HG02885 (cell line): ENCODE measurements around the gene TLK1.
A peak's percentile ranks its signal among the peaks of the same experiment; 100 is the strongest.

Experiments
- ATAC-seq: cut with Tn5 transposase; IDR thresholded peaks from one replicate; pipeline ENCODE4 v1.9.1; 2021; ENCODE audit warnings: mild to moderate bottlenecking; ENCODE audit not compliant: unreplicated experiment, poor library complexity

Gene TLK1

GRCh38 chr2:171013851-171014250, 146.8 kb downstream of the TLK1 start:
- no peak for ATAC-seq

- ATAC-seq = no peak
Observed at GRCh38 chr2:171009386-171009785, 151.3 kb downstream of the TLK1 start.

DNA sequence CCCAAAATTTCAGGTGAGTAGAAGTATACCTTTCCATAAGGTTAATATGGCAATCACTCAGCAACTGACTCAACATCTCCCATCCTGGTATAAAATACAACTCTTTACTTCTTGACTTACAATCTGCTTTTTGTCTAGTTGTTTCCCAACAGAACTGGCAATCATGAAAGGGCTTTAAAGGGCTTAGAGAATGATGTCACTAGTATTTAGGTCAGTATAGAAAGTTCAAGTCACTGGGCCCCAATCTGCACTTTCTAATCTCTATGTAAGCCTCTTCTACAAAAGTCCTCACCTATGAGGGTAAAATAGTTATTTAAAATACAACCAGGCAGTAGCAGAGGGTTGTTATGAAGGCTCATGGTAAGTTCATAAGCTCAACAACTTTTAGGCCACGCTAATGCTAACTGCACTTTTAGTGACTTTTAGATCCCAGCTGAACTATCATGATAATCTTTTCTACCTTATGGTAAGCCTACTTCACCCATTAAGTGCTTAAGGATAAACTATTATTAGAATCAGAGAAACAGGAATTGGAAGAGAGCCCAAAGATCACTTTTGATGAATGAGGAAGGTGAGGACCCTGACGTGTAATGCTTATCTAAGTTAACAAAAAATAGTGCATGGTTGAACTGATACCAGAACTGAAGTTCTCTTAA, 152.0 kb downstream of the TLK1 start:
- ATAC-seq = no peak

GRCh38 chr2:171004833-171005232, 155.9 kb downstream of the TLK1 start:
- ATAC-seq = no peak

DNA sequence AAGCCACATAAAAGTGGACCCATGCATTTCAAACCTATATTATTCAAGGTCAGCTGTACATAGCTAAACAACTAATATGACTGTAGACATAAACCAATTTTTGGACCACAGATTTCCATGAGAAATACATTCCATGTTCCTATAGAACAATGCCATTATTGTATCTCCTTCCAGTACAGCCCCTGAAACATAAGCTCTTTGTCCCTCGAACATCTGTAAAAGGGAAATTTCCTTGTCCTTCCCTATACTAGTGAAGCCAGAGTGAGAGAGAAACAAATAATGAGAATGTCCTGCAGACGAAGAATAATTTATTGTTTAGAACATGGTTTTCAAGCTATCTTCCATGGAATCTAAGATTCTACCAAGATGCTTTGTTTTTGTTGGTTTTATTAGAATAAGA, 156.3 kb downstream of the TLK1 start:
- ATAC-seq = no peak

DNA sequence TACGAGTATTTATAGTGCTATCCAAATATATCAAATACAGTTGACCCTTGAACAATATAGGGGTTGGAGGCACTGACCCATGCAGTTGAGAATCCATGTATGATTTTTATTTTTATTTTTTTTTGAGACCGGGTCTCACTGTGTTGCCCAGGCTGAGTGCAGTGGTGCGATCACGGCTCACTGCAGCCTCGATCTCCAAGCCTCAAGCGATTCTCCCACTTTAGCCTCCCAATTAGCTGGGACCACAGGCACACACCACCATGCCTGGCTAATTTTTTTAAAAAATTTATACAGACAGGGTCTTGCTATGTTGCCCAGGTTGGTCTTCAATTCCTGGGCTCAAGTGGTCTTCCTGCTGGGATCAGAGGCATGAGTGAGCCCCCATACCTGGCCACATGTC, 161.0 kb downstream of the TLK1 start:
- no peak for ATAC-seq

- ATAC-seq = no peak
Observed at GRCh38 chr2:170997893-170998597, 162.6 kb downstream of the TLK1 start.

DNA sequence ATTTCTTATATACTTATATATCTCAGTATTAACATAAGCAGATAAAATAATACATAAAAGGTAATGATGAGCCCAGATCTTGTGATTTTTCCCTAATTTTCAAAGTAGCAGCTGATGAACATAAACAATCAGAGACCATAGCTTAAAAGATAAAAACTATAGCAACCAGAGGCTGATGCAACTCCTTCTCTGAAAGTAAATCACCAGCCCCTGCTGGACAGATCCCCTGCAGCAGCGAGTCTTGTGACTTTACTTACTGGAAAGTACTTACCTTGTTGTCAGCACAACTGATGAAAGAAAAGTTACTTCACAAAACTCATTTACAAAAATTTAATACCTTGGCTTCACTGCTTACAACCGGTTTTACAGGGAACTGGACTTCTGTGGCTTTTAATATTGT, 164.4 kb downstream of the TLK1 start:
- no peak for ATAC-seq

DNA sequence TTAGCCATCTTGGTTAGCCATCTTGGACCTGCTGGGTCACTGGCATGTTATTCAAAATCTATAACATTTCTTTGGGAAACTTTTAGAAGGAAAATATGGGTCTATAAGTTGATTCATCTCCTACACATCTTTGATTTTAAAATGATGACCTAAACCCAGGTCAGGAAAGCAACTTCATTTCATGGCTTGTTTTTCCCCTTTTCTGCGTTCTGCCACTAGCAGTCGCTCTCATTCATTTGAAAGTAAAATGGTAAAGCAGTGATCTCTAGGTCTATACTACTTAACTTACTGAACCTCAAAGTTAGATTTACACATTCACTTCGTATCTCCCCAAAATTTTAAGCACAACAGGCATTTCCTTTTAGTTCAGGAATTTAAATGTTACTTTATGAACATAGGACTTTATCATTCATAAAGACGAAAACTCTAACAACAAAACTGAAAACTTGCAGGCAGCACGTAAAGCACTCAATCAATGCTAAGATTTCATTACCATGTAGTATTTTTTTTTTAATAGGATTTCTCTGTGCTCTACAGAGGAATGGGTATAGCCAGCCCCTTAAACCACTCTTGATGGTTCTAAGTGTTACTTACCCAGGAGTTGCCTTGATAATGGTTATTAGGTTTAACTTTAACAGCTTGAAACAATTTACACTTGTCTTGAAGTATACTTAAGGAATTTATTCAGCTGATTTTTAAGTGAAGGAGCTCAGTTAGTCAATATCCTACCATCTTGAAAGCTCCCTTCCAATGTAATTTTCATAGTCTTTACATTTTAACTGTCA, 169.1 kb downstream of the TLK1 start:
- no peak for ATAC-seq

GRCh38 chr2:170986566-170987258, 174.0 kb downstream of the TLK1 start:
- ATAC-seq = no peak

DNA sequence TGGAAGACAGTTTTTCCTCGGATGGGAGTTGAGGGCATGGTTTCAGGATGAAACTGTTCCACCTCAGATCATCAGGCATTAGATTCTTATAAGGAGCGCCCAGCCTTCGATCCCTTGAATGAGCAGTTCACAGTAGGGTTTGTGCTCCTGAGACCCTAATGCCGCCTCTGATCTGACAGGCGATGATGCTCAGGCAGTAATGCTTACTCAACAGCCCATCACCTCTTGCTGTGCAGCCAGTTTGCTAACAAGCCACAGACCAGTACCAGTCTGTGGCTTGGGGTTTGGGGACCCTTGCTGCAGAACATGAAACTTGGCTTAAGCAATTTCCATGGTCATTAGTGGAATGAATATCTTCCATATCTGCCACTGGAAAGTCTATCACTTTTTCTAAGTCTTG, 175.3 kb downstream of the TLK1 start:
- no peak for ATAC-seq

GRCh38 chr2:170984079-170984478, 176.6 kb downstream of the TLK1 start:
- ATAC-seq = no peak

DNA sequence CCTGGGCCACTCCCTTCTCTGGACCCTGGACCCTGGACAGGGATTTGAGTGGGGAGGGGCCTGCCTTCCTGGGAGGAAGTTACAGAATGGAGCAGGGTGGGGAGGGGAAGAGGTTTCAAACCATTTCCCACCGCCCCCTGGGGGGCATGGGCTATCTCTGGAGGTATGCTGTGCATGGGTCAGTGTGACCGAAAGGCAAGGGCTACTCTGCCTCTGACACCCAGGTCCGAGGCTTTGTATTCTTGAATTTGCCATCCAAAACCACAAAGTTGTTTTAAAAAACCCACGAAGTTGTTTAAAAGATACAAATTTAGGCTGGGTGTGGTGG, 184.8 kb downstream of the TLK1 start:
- no peak for ATAC-seq

- no peak for ATAC-seq
Observed at GRCh38 chr2:170975127-170975942, 185.4 kb downstream of the TLK1 start.

DNA sequence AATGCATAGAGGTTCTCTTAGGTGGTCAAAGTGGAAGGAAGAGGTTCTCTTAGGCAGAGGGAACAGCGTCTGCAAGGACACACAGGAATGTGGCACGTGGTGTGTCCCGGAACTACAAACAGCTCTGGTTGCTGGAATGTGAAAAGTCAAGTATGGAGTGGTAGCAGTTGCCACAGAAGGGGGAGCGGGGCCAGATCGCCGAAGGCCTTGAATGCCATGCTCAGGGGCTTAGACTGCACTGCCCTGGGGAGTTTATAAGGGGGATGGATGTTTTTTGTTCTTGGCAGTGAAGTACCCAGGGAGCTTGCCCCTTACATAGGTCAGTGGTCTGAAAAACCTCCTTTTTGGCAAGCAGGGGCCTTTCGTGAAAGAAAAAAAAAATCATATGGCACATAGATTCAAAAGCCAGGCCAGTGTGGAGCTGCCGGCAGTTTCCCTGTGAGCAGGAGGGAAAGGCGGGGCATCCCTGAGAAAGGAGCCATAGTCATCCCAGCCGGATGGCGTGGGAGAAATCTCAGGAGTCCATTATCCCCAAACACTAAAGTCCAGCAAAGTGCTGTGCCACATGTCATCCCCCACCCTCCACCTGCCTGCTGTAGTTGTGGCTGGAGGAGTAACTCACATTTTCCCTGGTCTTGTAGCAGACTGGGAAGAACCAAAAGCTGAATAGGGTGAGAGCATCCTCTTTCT, 186.2 kb downstream of the TLK1 start:
- ATAC-seq = no peak

DNA sequence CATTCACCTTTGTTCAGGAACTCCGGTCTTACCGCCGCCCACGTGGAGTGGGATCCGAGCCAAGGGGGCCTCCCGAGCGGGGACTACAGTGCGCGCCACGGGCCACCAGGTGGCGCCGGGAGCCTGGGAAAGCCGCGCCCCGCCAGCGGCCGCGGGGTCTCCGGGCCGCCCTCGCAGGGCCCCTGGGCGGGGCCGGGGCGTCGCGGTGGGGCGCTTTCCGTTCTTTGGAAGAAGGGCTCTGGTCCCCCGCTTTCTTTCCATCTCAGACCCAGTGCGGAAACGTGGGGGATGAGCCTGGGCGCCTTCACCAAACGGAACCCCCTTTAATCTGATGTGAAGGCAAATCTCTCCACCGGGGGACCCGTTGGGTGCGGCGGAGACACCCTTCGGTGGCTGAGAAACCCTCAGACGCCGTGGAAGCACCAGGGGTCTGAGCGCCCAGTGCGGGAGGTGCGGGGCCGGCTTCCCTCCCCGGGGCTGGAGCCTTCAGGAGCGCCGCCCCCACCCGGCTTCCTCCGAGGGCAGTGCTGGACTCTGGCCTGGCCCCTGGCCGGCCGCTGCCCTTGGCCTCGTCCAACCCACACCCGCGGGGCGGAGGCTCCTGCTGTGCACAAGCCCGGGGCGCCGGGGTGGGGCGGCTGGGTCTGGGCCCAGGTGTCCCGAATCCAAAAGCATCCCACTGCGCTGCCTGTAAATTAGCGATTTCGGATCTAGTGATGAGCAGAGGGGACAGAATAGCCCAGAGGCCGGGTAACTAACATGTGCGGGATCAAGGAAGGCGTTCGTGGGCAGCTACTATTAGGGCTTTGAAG, 187.0 kb downstream of the TLK1 start:
- peak; percentile 96 for ATAC-seq

DNA sequence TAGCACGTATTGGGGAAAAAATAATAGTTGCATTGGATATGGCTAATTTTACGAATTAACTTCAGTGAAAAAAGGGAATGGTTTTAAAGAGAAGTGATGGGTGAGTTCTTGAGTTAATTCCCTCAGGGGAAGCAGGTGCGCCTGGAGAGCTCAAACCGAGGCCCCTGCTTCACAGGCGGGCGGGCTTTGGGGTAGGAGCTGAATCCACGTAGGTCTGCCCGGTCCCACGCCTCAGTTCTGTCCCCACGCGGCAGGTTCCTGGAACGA, 187.5 kb downstream of the TLK1 start:
- ATAC-seq = no peak

DNA sequence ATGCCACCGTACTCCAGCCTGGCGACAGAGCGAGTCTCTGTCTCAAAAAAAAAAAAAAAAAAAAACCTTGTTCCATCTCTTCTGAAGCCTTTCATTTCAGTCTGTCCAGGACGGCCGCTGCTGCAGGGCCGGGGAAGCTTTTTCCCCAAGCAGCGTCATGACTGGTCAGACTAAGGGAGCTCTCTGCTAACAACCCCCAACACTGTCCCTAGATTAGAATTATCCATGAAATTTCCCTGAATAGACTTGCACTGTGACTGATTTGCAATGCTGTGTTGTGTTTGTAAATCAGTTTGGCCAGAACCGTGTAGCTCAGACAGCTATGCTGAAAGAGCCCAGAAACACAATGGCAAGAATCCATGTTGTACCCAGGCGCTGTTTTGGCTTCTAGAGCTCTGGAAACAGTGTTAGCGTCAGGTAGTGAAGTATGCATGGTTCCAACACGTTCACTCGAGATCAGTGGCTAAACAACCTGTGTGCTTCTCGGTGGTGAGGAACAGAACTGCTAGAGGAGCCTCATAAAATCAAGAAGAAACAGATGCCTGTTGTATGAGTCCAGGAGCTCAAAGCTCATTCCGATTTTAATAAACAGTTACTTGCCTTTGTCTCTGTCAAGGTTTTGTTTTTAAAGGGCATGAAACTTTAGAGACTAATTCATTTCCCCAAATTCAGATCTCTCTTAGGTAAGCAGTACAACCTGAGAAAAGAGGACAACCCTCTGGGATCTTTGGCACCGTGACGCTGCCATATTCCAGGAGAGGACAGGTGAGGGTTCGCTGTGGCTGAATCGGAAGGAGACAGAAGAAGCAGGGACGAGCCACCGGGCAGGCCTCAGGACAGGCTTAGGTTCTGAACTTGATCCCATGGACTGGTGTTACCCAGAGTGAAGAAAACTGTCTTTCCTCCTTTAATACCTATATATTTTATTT, 188.1 kb downstream of the TLK1 start:
- no peak for ATAC-seq
